Adrenal gland (tissue), 12 donors: ENCODE data around the gene CDHR1. TPM values are rescaled to one million over a fixed set of nuclear protein-coding genes. Genes with fewer than 3 reads are reported as not detected.
A peak's percentile ranks its signal among the peaks of the same experiment; 100 is the strongest.

ENCODE experiments used
- DNase-seq, 7 donors: peaks; one replicate each; pipeline ENCODE4 v3.0.0-alpha.2; 2019 to 2020
- H3K27ac ChIP-seq, 5 donors: fragments of 200-600 bp; sonication (generic) in 4 of 5; 1 replicate in 3 of 5; 2 replicates in 2 of 5; pipeline versions ENCODE4 v1.5.1 to v1.8.0; 2016 to 2020; ENCODE audit warnings: mild to moderate bottlenecking in 1 of 5
- H3K27me3 ChIP-seq: fragments of 200-600 bp; 2 replicates; pipeline ENCODE4 v1.8.0; 2021
- H3K36me3 ChIP-seq, 2 donors: fragments of 200-600 bp; replicated peaks in 1 of 2; 1 replicate in 1 of 2; 2 replicates in 1 of 2; pipeline versions ENCODE4 v1.5.1 to v1.8.0; 2018 to 2022
- H3K4me1 ChIP-seq, 2 donors: fragments of 200-600 bp; replicated peaks in 1 of 2; 1 replicate in 1 of 2; 2 replicates in 1 of 2; pipeline versions ENCODE4 v1.5.1 to v1.8.0; 2018 to 2021
- H3K4me3 ChIP-seq, 4 donors: fragments of 200-600 bp; sonication (generic) in 3 of 4; one replicate each; pipeline ENCODE4 v1.5.1; 2016 to 2018
- H3K9me3 ChIP-seq, 3 donors: fragments of 200-600 bp; sonication (generic) in 1 of 3; replicated peaks in 1 of 3; 1 replicate in 2 of 3; 2 replicates in 1 of 3; pipeline versions ENCODE4 v1.5.1 to v1.8.0; 2016 to 2021
- POLR2A ChIP-seq, 2 donors: fragments of 450-650 bp; IDR thresholded peaks; one replicate each; pipeline ENCODE4 v1.6.1; 2017; ENCODE audit warnings: antibody characterized with exemption in 2 of 2, mild to moderate bottlenecking in 2 of 2, moderate library complexity in 1 of 2
- WGBS, 4 donors: extraction: QIAGEN DNeasy Blood & Tissue Kit in 2 of 4; methylation state at CpG; one replicate each; pipeline versions ENCODE4 v1.1.5 to v1.1.7; 2013 to 2017; 5-methylcytosine and 5-hydroxymethylcytosine counted together
- intact Hi-C, 2 donors: fragments of 100-400 bp; cut with DNase I; formaldehyde crosslinking; loops; one replicate each; pipeline versions ENCODE4 v1.14.1 to v1.15.0; 2022 to 2023
- polyA plus RNA-seq, 3 donors: library from polyadenylated mRNA; stranded (reverse); fragments of 200-250 nt in 2 of 3; fragments of 350-450 nt in 1 of 3; fragmentation: Illumina TruSeq in 1 of 3; extraction: RNeasy Lipid Tissue Mini Kit (QIAGEN cat#74804) in 1 of 3; gene quantifications; one replicate each; pipeline ENCODE4 v1.2.3, GENCODE V29; 2013 to 2014
- total RNA-seq, 9 donors: library from RNA; depleted of rRNA in 4 of 9; stranded (reverse); fragments of >200 nt in 4 of 9; fragments of 120-200 nt in 1 of 9; fragmentation: NEBNext Ultra II Directional in 1 of 9; extraction: Animal tissue kit (Norgen Biotek cat#: 25700) in 1 of 9; gene quantifications; one replicate each; pipeline versions ENCODE4 v1.1.0 to v1.2.4, GENCODE V29; 2013 to 2023
- TF ChIP-seq, protein P1 (sequence below), 6 experiments: fragments of 450-650 bp in 4 of 6; fragments of 200-600 bp in 2 of 6; sonication (generic) in 1 of 6; IDR thresholded peaks; 1 replicate in 5 of 6; 2 replicates in 1 of 6; pipeline versions ENCODE4 v1.5.1 to v1.8.0; 2016 to 2021; ENCODE audit warnings: antibody characterized with exemption in 6 of 6, mild to moderate bottlenecking in 2 of 6, moderate library complexity in 1 of 6
- donor health status: healthy with polysubstance abuse.
- donor health status: Bipolar disorder and iron deficiency.
- donor health status: DM: yes; HTN: yes; CAD: no.
- donor health status: DM: no; HTN: no; CAD: no.
- donor health status: DM: no; HTN: no; CAD: no.
- donor health status: DM: yes; HTN: yes; CAD: no.

The CDHR1 gene
- total and polyA plus RNA-seq, 12 donors = 0.09 to 7.7 (median 0.47) TPM

DNA sequence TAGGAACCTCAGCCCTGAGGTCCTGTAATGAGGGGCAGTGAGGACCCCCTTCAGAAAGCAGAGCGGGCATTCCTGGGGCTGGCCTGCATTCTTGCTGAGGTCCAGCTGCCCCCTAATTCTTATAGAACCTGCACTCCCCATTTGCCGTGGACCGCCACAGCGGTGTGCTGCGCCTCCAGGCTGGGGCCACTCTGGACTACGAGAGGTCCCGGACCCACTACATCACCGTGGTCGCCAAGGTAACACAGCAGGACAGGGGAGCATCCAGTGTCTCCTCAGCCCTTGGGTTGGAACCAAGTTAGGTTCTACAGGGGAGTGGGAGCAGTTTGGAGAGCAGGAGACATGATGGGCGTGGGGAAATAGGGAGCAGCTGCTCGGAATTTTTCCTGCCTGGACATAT lies 7.3 kb downstream of the CDHR1 start:
- Histone ChIP-seq H3K4me3 (no peak overlapping the region), H3K27me3 (no peaks in the 10 kb centered on the region), H3K36me3 (no peaks in the 10 kb centered on the region), H3K27ac (no peak overlapping the region), H3K4me1 (no peaks in the 10 kb centered on the region), H3K9me3 (no peaks in the 10 kb centered on the region)
- TF ChIP-seq POLR2A (IDR thresholded peaks at IDR 0.05) = no peak
- TF ChIP-seq, protein P1, sequence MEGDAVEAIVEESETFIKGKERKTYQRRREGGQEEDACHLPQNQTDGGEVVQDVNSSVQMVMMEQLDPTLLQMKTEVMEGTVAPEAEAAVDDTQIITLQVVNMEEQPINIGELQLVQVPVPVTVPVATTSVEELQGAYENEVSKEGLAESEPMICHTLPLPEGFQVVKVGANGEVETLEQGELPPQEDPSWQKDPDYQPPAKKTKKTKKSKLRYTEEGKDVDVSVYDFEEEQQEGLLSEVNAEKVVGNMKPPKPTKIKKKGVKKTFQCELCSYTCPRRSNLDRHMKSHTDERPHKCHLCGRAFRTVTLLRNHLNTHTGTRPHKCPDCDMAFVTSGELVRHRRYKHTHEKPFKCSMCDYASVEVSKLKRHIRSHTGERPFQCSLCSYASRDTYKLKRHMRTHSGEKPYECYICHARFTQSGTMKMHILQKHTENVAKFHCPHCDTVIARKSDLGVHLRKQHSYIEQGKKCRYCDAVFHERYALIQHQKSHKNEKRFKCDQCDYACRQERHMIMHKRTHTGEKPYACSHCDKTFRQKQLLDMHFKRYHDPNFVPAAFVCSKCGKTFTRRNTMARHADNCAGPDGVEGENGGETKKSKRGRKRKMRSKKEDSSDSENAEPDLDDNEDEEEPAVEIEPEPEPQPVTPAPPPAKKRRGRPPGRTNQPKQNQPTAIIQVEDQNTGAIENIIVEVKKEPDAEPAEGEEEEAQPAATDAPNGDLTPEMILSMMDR (IDR thresholded peaks at IDR 0.05) = no peak
- intact Hi-C loops = no loop called here
- 86 to 91% (median 88%) methylated on average over 3 to 11 of the region's 11 CpGs for WGBS, 4 donors
- no peak for DNase-seq

DNA sequence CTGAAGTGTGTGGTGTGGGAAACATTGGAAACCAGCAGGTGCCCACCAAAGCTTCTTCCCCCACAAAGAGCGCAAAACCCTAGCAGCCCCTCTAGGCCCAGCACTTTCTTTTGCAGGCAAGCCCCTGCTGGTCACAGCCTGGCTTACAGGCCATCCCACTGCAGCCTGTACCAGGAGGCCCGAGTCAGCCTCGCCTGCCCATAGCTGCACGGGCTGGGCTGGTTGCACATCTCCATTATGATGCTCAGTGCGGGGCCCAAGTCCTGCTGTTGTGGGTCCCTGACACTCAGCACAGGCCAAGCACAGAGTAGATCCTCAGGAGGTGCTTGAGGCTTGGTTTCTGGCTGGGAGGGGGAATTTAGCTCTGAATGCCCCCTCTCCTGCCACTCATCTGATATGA lies 8.0 kb downstream of the CDHR1 start:
- intact Hi-C loops = no loop called here
- no peaks in the 10 kb centered on the region for H3K27me3 ChIP-seq

DNA sequence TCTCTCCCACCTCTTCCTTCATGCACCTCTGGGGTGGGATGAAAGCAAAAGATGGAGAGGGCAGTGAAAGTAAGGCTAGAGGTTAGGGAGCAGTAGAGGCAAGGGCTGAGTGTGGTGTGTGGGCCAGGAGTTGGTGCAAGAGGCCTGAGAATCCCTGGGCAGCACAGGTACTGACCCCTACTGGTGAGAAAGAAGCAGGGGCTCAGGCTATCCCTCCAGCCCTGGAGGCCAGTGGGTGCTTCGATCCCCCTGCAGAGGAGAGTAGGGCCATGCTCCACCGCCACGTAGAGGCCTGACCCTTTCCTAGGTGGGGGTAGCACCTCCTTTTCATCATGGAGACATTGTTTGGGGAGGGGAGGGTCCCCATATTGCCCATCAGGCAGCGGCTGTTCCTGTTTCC lies 9.8 kb downstream of the CDHR1 start:
- no peak overlapping the region for H3K4me3 ChIP-seq
- intact Hi-C loops = no loop called here
- 77 to 85% (median 83%) methylated on average over 4 of the region's 4 CpGs for WGBS, 4 donors
- no peaks in the 10 kb centered on the region for H3K27me3 ChIP-seq
- no peaks in the 10 kb centered on the region for H3K9me3 ChIP-seq
- H3K4me1 ChIP-seq = no peaks in the 10 kb centered on the region
- TF ChIP-seq, protein P1 (IDR thresholded peaks at IDR 0.05) = peak in 1 of 6 experiments; percentile 7
- TF ChIP-seq POLR2A (IDR thresholded peaks at IDR 0.05) = no peak
- no peak overlapping the region for H3K27ac ChIP-seq
- no peak for DNase-seq
- no peaks in the 10 kb centered on the region for H3K36me3 ChIP-seq

More for the DNA sequence above, 8.0 kb downstream of the CDHR1 start:
- no peaks in the 10 kb centered on the region for H3K36me3 ChIP-seq
- H3K9me3 ChIP-seq = no peaks in the 10 kb centered on the region
- no peak overlapping the region for H3K27ac ChIP-seq
- no peak overlapping the region for H3K4me3 ChIP-seq
- 89 to 100% (median 91%) methylated on average over 1 to 5 of the region's 5 CpGs for WGBS, 4 donors
- no peak for DNase-seq
- no peaks in the 10 kb centered on the region for H3K4me1 ChIP-seq
- no peak for TF ChIP-seq POLR2A (IDR thresholded peaks at IDR 0.05)
- TF ChIP-seq, protein P1 (IDR thresholded peaks at IDR 0.05) = no peak

DNA sequence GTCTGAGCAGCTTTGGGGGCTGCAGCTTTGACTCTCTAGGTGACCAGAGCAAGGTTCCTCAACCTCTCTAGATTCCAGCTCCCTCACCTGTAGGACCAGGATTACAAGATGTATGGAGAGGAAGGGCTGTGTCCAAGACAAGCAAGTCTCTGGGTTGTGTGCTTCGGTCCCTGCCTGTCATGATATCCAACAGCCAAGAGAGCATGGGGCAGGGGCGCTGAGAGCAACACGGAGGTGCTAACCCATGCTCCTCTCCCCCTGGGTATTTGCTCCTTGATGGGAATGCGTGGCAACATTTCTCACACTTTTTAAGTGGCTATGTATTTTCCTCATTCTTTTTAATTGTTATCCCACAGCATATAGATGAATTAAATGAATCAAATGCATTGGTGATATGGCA lies 10.3 kb downstream of the CDHR1 start:
- WGBS, 4 donors = 85 to 98% (median 92%) methylated on average over 3 to 4 of the region's 4 CpGs
- Histone ChIP-seq H3K36me3 (no peaks in the 10 kb centered on the region), H3K27me3 (no peaks in the 10 kb centered on the region), H3K27ac (no peak overlapping the region), H3K4me3 (no peak overlapping the region), H3K4me1 (no peaks in the 10 kb centered on the region), H3K9me3 (no peaks in the 10 kb centered on the region)
- no peak for TF ChIP-seq POLR2A (IDR thresholded peaks at IDR 0.05)
- TF ChIP-seq, protein P1 (IDR thresholded peaks at IDR 0.05) = no peak
- no peak for DNase-seq
- intact Hi-C loops = no loop called here
